KMS-11 (cell line): ENCODE data around the gene MSI2.

Experiments
- H2AFZ ChIP-seq: fragments of 200-600 bp; sonication (generic); 2 replicates; pipeline ENCODE4 v1.6.1; 2016; ENCODE audit warnings: antibody characterized with exemption, mixed run types, low read depth
- H3K27ac ChIP-seq: fragments of 200-600 bp; sonication (generic); 2 replicates; pipeline ENCODE4 v1.6.1; 2016; ENCODE audit warnings: mild to moderate bottlenecking, mixed run types
- H3K27me3 ChIP-seq: fragments of 200-600 bp; sonication (generic); 2 replicates; pipeline ENCODE4 v1.6.1; 2017; ENCODE audit warnings: mild to moderate bottlenecking, low read depth, mixed run types, moderate library complexity; ENCODE audit not compliant: insufficient read depth
- H3K36me3 ChIP-seq: fragments of 200-600 bp; sonication (generic); 2 replicates; pipeline ENCODE4 v1.6.1; 2017; ENCODE audit warnings: mild to moderate bottlenecking, mixed run types; ENCODE audit not compliant: insufficient read depth
- H3K4me1 ChIP-seq: fragments of 200-600 bp; sonication (generic); 2 replicates; pipeline ENCODE4 v1.6.1; 2016; ENCODE audit warnings: mild to moderate bottlenecking, low read depth, mixed run types; ENCODE audit not compliant: poor library complexity, severe bottlenecking
- H3K4me2 ChIP-seq: fragments of 200-600 bp; sonication (generic); 2 replicates; pipeline ENCODE4 v1.7.0; 2016; ENCODE audit warnings: mild to moderate bottlenecking, mixed run types
- H3K4me3 ChIP-seq: fragments of 200-600 bp; sonication (generic); IDR thresholded peaks from 2 replicates; pipeline ENCODE4 v1.6.1; 2017; ENCODE audit warnings: low read depth, low read length, mixed read lengths; ENCODE audit not compliant: insufficient read depth
- H3K79me2 ChIP-seq: fragments of 200-600 bp; sonication (generic); 2 replicates; pipeline ENCODE4 v1.6.1; 2016; ENCODE audit warnings: low read depth, mixed run types; ENCODE audit not compliant: insufficient read depth
- H3K9ac ChIP-seq: fragments of 200-600 bp; sonication (generic); 2 replicates; pipeline ENCODE4 v1.6.1; 2016; ENCODE audit warnings: mild to moderate bottlenecking, mixed run types
- H4K20me1 ChIP-seq: fragments of 200-600 bp; sonication (generic); 2 replicates; pipeline ENCODE4 v1.6.1; 2016; ENCODE audit warnings: mild to moderate bottlenecking, mixed run types; ENCODE audit not compliant: insufficient read depth
- TF ChIP-seq, protein P1 (sequence below): fragments of 200-600 bp; sonication (generic); conservative IDR thresholded peaks from 2 replicates; pipeline ENCODE4 v1.6.1; 2017; ENCODE audit warnings: low read depth, mild to moderate bottlenecking, antibody characterized with exemption, low read length, moderate library complexity, mixed read lengths

The MSI2 gene

DNA sequence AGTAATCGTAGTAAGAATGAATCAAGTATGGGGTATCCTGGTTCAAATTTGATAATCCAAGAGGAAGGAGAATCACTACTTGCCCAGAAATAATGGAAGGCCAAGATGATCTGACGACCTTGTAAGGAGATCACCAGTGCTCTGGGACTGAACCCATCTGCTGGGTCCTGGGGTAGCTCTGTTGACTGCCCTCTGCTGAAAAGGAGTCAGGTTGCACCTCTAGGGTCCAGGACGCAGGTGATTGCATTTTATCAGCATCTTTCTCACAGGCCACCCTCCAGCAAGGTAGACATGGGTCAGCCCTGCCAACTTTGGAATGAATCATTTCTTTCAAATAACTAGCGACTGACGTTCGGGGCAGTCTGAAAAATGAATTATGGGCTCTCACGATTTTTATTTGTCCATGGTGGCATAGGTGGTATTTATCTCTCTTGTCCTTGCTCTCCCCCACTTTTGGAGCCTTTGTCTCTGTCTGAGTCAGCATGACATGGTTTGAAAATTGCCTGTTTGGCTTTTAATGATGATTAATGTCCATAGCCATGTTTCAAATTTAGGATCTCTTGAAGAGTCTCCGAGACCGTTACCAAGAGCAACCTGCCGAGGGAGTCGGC lies 163.7 kb downstream of the MSI2 start:
- H3K36me3 ChIP-seq: no peaks in the 10 kb centered on the region
- peaks cover 61% of the 10 kb centered on the region for H3K4me1 ChIP-seq
- H3K27ac ChIP-seq: no peak overlapping the region
- TF ChIP-seq, protein P1, sequence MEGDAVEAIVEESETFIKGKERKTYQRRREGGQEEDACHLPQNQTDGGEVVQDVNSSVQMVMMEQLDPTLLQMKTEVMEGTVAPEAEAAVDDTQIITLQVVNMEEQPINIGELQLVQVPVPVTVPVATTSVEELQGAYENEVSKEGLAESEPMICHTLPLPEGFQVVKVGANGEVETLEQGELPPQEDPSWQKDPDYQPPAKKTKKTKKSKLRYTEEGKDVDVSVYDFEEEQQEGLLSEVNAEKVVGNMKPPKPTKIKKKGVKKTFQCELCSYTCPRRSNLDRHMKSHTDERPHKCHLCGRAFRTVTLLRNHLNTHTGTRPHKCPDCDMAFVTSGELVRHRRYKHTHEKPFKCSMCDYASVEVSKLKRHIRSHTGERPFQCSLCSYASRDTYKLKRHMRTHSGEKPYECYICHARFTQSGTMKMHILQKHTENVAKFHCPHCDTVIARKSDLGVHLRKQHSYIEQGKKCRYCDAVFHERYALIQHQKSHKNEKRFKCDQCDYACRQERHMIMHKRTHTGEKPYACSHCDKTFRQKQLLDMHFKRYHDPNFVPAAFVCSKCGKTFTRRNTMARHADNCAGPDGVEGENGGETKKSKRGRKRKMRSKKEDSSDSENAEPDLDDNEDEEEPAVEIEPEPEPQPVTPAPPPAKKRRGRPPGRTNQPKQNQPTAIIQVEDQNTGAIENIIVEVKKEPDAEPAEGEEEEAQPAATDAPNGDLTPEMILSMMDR: no peak
- no peak overlapping the region for H2AFZ ChIP-seq
- H4K20me1 ChIP-seq: no peaks in the 10 kb centered on the region
- H3K9ac ChIP-seq: no peak overlapping the region
- no peak overlapping the region for H3K4me2 ChIP-seq
- peaks cover 36% of the 10 kb centered on the region; the same call in 1 of the 2 replicates for H3K79me2 ChIP-seq
- H3K4me3 ChIP-seq: no peak overlapping the region
- H3K27me3 ChIP-seq: no peaks in the 10 kb centered on the region

- Histone ChIP-seq H2AFZ (no peak overlapping the region), H3K79me2 (peaks cover 43% of the 10 kb centered on the region; the same call in 1 of the 2 replicates), H3K9ac (no peak overlapping the region), H3K4me1 (peaks cover 71% of the 10 kb centered on the region), H3K27me3 (no peaks in the 10 kb centered on the region), H3K4me3 (no peak overlapping the region), H3K36me3 (no peaks in the 10 kb centered on the region), H3K4me2 (no peak overlapping the region), H3K27ac (no peak overlapping the region), H4K20me1 (no peaks in the 10 kb centered on the region)
- TF ChIP-seq, protein P1: no peak
These were observed 164.7 kb downstream of the MSI2 start for GRCh38 chr17:57420734-57421717.

DNA sequence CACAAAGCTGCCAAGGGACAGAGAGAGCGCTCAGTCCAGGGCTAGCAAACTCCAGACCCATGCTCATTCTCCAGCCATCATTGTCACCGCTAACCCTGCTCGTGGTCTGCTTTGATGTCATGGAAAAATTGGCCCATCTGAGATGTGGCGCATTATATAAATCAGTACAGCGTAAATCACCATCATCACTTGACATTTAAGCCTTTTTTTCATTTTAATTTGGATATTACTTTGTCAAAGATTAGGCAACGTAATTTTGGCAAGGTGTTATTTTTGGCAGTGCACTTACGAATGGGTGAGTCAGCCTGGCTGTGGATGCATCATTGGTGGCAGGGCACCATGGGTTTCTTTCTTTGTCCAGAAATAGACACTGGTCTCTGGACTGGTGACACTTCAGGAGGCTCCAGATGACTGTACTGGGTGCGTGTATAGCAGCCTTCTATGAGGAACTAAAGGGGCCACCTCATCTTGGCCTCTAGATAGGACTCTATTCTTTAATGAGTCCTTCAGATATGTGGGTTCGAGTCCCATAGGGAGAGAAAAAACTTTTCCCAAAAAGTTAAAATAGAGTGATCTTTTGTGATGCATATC lies 166.3 kb downstream of the MSI2 start:
- Histone ChIP-seq H3K9ac (no peak overlapping the region), H3K4me2 (no peak overlapping the region), H3K27me3 (no peaks in the 10 kb centered on the region), H2AFZ (no peak overlapping the region), H3K27ac (no peak overlapping the region), H3K79me2 (peaks cover 58% of the 10 kb centered on the region; the same call in 1 of the 2 replicates), H3K4me1 (peaks cover 83% of the 10 kb centered on the region), H3K4me3 (no peak overlapping the region), H4K20me1 (no peaks in the 10 kb centered on the region), H3K36me3 (no peaks in the 10 kb centered on the region)
- TF ChIP-seq, protein P1: no peak

DNA sequence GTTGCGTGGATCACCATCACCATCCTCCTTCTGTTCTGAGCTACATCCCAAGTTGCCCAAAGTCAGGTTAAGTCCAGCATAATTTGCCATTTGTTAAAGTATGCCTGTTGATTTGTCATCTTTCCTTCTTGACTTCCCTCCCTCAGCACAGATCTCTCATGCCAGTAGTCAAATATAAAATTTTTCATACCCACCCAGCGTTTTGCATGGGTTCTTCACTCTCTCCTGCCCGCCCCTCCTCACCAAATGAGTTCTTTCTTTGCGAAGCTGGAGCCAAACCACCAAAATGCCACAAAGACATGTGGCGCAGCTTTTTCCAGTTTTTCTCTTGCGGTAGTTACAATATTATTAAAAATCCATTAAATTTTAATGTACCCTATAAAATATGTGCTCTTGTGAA lies 167.2 kb downstream of the MSI2 start:
- Histone ChIP-seq H3K4me3 (no peak overlapping the region), H3K27me3 (no peaks in the 10 kb centered on the region), H3K9ac (no peak overlapping the region), H3K4me1 (peaks cover 83% of the 10 kb centered on the region), H3K27ac (no peak overlapping the region), H3K4me2 (no peak overlapping the region), H3K36me3 (no peaks in the 10 kb centered on the region), H4K20me1 (no peaks in the 10 kb centered on the region), H3K79me2 (peaks cover 59% of the 10 kb centered on the region; the same call in 1 of the 2 replicates), H2AFZ (no peak overlapping the region)
- TF ChIP-seq, protein P1: no peak
